HepG2 (cell line): Measurements from ENCODE around the gene DMXL2. TPM values are rescaled to one million over a fixed set of nuclear protein-coding genes. Genes with fewer than 3 reads are reported as not detected.

Experiments used
- ATAC-seq: fragments of 200-7000 bp; cut with Tn5 transposase; 3 replicates; pipeline ENCODE4 v1.9.1; 2020; ENCODE audit warnings: mild to moderate bottlenecking, moderate library complexity
- BruUV-seq: library from RNA; stranded (reverse); fragments of 400-500 nt; replicated peaks from 2 replicates; lab custom pipeline; 2021; lab: Mats Ljungman, UMichigan
- CTCF ChIA-PET: fragments of 300-600 bp; formaldehyde crosslinking; extraction: SDS; loops from one replicate; lab custom pipeline; 2021; ENCODE audit warnings: low total read pairs, inconsistent platforms, low intra/inter-chr PET ratio; lab: Yijun Ruan, JAX
- POLR2A ChIA-PET: fragments of 350-600 bp; sonication (Branson Sonifier 250); formaldehyde crosslinking; loops from one replicate; lab custom pipeline; 2020; ENCODE audit warnings: antibody characterized with exemption, inconsistent platforms; lab: Yijun Ruan, JAX
- DNase-seq: peaks from one replicate; pipeline ENCODE4 v3.0.0-alpha.2; 2015; ENCODE audit warnings: low spot score
- FAIRE-seq: peaks from 3 replicates; lab custom pipeline; 2011; peaks lifted over from hg19 to GRCh38; lab: Jason Lieb, UNC
- H2AFZ ChIP-seq: one replicate; pipeline ENCODE4 v1.6.1; 2011; ENCODE audit warnings: low read length, inconsistent platforms
- H3K27ac ChIP-seq: fragments of 300-600 bp; 3 replicates; pipeline ENCODE4 v1.8.0; 2011; ENCODE audit warnings: mixed run types, mild to moderate bottlenecking, mixed read lengths, low read length, inconsistent platforms; ENCODE audit not compliant: insufficient read depth; ENCODE audit errors: extremely low read length
- H3K27me3 ChIP-seq, 2 experiments: fragments of 200-600 bp in 1 of 2; 2 replicates in 1 of 2; 3 replicates in 1 of 2; pipeline versions ENCODE4 v1.6.0 to v1.8.0; 2011; ENCODE audit warnings: low read length in 2 of 2, mild to moderate bottlenecking in 2 of 2, moderate library complexity in 2 of 2, inconsistent platforms in 1 of 2; ENCODE audit not compliant: insufficient read depth in 2 of 2, control insufficient read depth in 1 of 2
- H3K36me3 ChIP-seq, 2 experiments: fragments of 200-600 bp in 1 of 2; replicated peaks in 1 of 2; 2 replicates in 1 of 2; 3 replicates in 1 of 2; pipeline versions ENCODE4 v1.5.1 to v1.8.0; 2011; ENCODE audit warnings: low read length in 2 of 2, inconsistent platforms in 1 of 2; ENCODE audit not compliant: insufficient read depth in 2 of 2, control insufficient read depth in 1 of 2
- H3K4me1 ChIP-seq: 2 replicates; pipeline ENCODE4 v1.5.1; 2012; ENCODE audit warnings: low read length, inconsistent platforms; ENCODE audit not compliant: insufficient read depth
- H3K4me2 ChIP-seq: 2 replicates; pipeline ENCODE4 v1.6.0; 2011; ENCODE audit warnings: low read depth, low read length, inconsistent platforms
- H3K4me3 ChIP-seq, 3 experiments: fragments of 200-600 bp in 1 of 3; sonication (generic), shearing (Covaris generic) in 1 of 3; replicated peaks in 1 of 3; 2 replicates each; pipeline ENCODE4 v1.5.1; 2011 to 2016; ENCODE audit warnings: low read length in 3 of 3, inconsistent platforms in 2 of 3, low read depth in 2 of 3, mild to moderate bottlenecking in 2 of 3, control low read depth in 1 of 3, mixed read lengths in 1 of 3; ENCODE audit not compliant: insufficient read depth in 1 of 3
- H3K79me2 ChIP-seq: one replicate; pipeline ENCODE4 v1.6.1; 2011; ENCODE audit warnings: low read length, inconsistent platforms; ENCODE audit not compliant: insufficient read depth
- H3K9ac ChIP-seq: 2 replicates; pipeline ENCODE4 v1.6.0; 2011; ENCODE audit warnings: mild to moderate bottlenecking, low read depth, low read length, inconsistent platforms; ENCODE audit not compliant: insufficient read depth
- H3K9me3 ChIP-seq: 2 replicates; pipeline ENCODE4 v1.5.1; 2012; ENCODE audit warnings: mild to moderate bottlenecking, low read length
- H4K20me1 ChIP-seq: 2 replicates; pipeline ENCODE4 v1.6.0; 2011; ENCODE audit warnings: inconsistent platforms, mild to moderate bottlenecking, low read length, moderate library complexity; ENCODE audit not compliant: insufficient read depth
- CERS6 ChIP-seq: sonication (generic); formaldehyde crosslinking; IDR thresholded peaks from 2 replicates; pipeline ENCODE4 v1.5.0; 2020; ENCODE audit warnings: missing genetic modification reagents
- GMEB2 ChIP-seq: IDR thresholded peaks from 2 replicates; pipeline ENCODE4 v1.6.1; 2016; ENCODE audit warnings: missing biosample characterization, missing genetic modification reagents, low read depth
- JUND ChIP-seq: sonication (generic); formaldehyde crosslinking; IDR thresholded peaks from 2 replicates; pipeline ENCODE4 v1.8.0; 2022; ENCODE audit warnings: mild to moderate bottlenecking, missing genetic modification reagents
- KDM5B ChIP-seq: sonication (generic); formaldehyde crosslinking; IDR thresholded peaks from 2 replicates; pipeline ENCODE4 v1.4.0; 2020; ENCODE audit warnings: missing genetic modification reagents, mild to moderate bottlenecking, borderline replicate concordance
- MIER3 ChIP-seq: IDR thresholded peaks from 2 replicates; pipeline ENCODE4 v1.6.1; 2016; ENCODE audit warnings: missing compliant biosample characterization, borderline replicate concordance
- MLLT10 ChIP-seq: sonication (generic); formaldehyde crosslinking; IDR thresholded peaks from 2 replicates; pipeline ENCODE4 v1.4.0; 2020; ENCODE audit warnings: missing genetic modification reagents
- SKI ChIP-seq: fragments of 450-650 bp; IDR thresholded peaks from one replicate; pipeline ENCODE4 v1.6.1; 2018; ENCODE audit warnings: mild to moderate bottlenecking; ENCODE audit not compliant: partially characterized antibody
- SPEN ChIP-seq: sonication (generic); formaldehyde crosslinking; IDR thresholded peaks from 2 replicates; pipeline ENCODE4 v1.5.1; 2020; ENCODE audit warnings: low read depth, mild to moderate bottlenecking, missing genetic modification reagents
- TARDBP ChIP-seq: sonication (generic); formaldehyde crosslinking; IDR thresholded peaks from 2 replicates; pipeline ENCODE4 v1.8.0; 2022; ENCODE audit warnings: mild to moderate bottlenecking, missing genetic modification reagents
- ZNF10 ChIP-seq: sonication (generic); formaldehyde crosslinking; IDR thresholded peaks from 2 replicates; pipeline ENCODE4 v1.4.0; 2020; ENCODE audit warnings: mild to moderate bottlenecking, low read depth, missing genetic modification reagents, borderline replicate concordance
- ZNF629 ChIP-seq: sonication (generic); formaldehyde crosslinking; conservative IDR thresholded peaks from 2 replicates; pipeline ENCODE4 v1.5.0; 2020; ENCODE audit warnings: missing genetic modification reagents
- ZNF768 ChIP-seq: sonication (generic); formaldehyde crosslinking; IDR thresholded peaks from 2 replicates; pipeline ENCODE4 v1.4.0; 2020; ENCODE audit warnings: missing genetic modification reagents
- WGBS: methylation state at CpG from one replicate; pipeline ENCODE4 v1.1.6; 2017; ENCODE audit warnings: low lambda C conversion rate; 5-methylcytosine and 5-hydroxymethylcytosine counted together
- in situ Hi-C: cut with HindIII; loops from 2 replicates; pipeline ENCODE4 v1.10.0; 2017; ENCODE audit warnings: low pct_unique_long_range_greater_than_20kb; ENCODE audit not compliant: extremely low pct_ligation_motif_present
- intact Hi-C: fragments of 100-400 bp; cut with micrococcal nuclease; formaldehyde crosslinking; loops from one replicate; pipeline ENCODE4 v1.10.0; 2022; ENCODE audit not compliant: unreplicated experiment
- polyA plus RNA-seq, 8 experiments: library from polyadenylated mRNA; depleted of rRNA in 3 of 8; stranded (reverse) in 7 of 8; unstranded in 1 of 8; fragments of >200 nt; fragmentation: Illumina TruSeq in 4 of 8; extraction: Trizol in 4 of 8; gene quantifications; 2 replicates each; pipeline versions ENCODE4 v1.2.1 to v1.2.3, GENCODE V29; 2011 to 2016; ENCODE audit warnings: low read depth in 4 of 8, missing spikeins in 1 of 8, mixed read lengths in 1 of 8; ENCODE audit not compliant: insufficient read depth in 1 of 8
- total RNA-seq, 5 experiments: library from RNA; depleted of rRNA; stranded (reverse); fragments of >200 nt; fragmentation: Illumina TruSeq; extraction: Trizol; gene quantifications; 2 replicates each; pipeline ENCODE4 v1.2.3, GENCODE V29; 2016; ENCODE audit warnings: low read depth in 1 of 5
- TF ChIP-seq, protein P1 (sequence below): sonication (generic); formaldehyde crosslinking; IDR thresholded peaks from 2 replicates; pipeline ENCODE4 v1.5.1; 2020; ENCODE audit warnings: mild to moderate bottlenecking, moderate library complexity, missing genetic modification reagents
- TF ChIP-seq, protein P2 (sequence below): sonication (generic); formaldehyde crosslinking; conservative IDR thresholded peaks from 2 replicates; pipeline ENCODE4 v1.8.0; 2022; ENCODE audit warnings: low read depth, missing genetic modification reagents

DMXL2 gene
- total and polyA plus RNA-seq, 2 of the 13 experiments (the other 11 are each of a cell fraction or from before 2014, with no cell fraction given), result 11.6 to 15.3 TPM

DNA sequence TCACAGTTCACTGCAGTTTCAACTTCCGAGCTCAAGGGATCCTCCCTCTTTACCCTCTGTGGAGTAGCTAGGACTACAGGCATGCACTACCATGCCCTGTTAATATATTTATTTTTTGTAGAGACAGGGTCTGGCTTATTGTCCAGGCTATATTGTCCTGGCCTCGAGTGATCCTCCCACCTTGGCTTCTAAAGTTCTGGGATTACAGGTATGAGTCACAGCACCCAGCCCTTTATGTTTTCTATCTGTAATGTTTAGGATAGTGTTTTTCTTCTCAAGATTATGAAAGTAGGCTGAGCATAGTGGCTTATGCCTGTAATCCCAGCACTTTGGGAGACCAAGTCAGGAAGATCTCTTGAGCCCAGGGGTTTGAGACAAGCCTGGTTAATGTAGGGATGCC is 46.8 kb upstream of the DMXL2 start:
- in situ Hi-C loops, result no loop called here
- WGBS, result 8% methylated on average over 2 of the region's 2 CpGs
- TF ChIP-seq SPEN (CRISPR knock-in tag) (no peak), ZNF10 (CRISPR knock-in tag) (no peak)
- TF ChIP-seq, all 625 proteins: peak for 0
- Histone ChIP-seq H3K4me2 (no peak overlapping the region), H3K4me3 (no peak overlapping the region), H3K79me2 (no peaks in the 10 kb centered on the region), H3K9ac (no peak overlapping the region), H3K9me3 (no peaks in the 10 kb centered on the region), H3K36me3 (no peaks in the 10 kb centered on the region), H3K27me3 (no peaks in the 10 kb centered on the region), H2AFZ (no peak overlapping the region), H4K20me1 (no peaks in the 10 kb centered on the region), H3K27ac (no peak overlapping the region), H3K4me1 (no peaks in the 10 kb centered on the region)
- POLR2A ChIA-PET, result no interaction called here
- ATAC-seq (no peak), FAIRE-seq (no peak), DNase-seq (no peak)
- CTCF ChIA-PET, result no interaction called here
- intact Hi-C loops, result no loop called here
- no TSS peak for BruUV-seq

DNA sequence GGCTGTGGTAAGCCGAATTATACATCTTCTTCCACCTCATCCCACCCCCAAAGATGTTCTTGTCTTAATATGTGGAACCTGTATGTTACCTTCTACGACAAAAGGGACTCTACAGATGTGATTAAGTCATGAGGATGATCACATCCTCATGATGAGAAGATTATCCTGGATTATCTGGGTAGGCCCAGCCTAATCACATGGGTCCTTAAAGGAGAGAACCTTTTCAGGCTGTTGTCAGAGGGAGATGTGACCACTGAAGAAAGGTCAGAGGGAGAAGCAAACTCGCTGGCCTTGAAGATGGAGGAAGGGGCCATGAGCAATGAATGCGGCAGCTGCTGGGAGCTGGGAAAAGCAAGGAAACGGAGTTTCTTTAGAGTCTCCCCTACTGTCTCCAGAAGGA is 45.9 kb upstream of the DMXL2 start:
- H4K20me1 ChIP-seq, result no peaks in the 10 kb centered on the region
- H3K4me2 ChIP-seq, result no peak overlapping the region
- ATAC-seq, result no peak
- no peak for FAIRE-seq
- ChIA-PET CTCF (no interaction called here), POLR2A (no interaction called here)
- 30% methylated on average over 5 of the region's 5 CpGs for WGBS
- no peaks in the 10 kb centered on the region for H3K79me2 ChIP-seq
- no peaks in the 10 kb centered on the region for H3K4me1 ChIP-seq
- in situ Hi-C loops (no loop called here), intact Hi-C loops (no loop called here)
- H3K9ac ChIP-seq, result no peak overlapping the region
- no peaks in the 10 kb centered on the region for H3K36me3 ChIP-seq
- no peak for DNase-seq
- no peak overlapping the region for H3K27ac ChIP-seq
- BruUV-seq, result no TSS peak
- no peaks in the 10 kb centered on the region for H3K27me3 ChIP-seq
- H3K4me3 ChIP-seq, result no peak overlapping the region
- H2AFZ ChIP-seq, result no peak overlapping the region
- no peaks in the 10 kb centered on the region for H3K9me3 ChIP-seq
- no peak for TF ChIP-seq MIER3 (CRISPR knock-in tag)
- no peak for TF ChIP-seq MLLT10 (CRISPR knock-in tag)
- no peak for TF ChIP-seq ZNF629 (CRISPR knock-in tag)
- TF ChIP-seq, protein P1, sequence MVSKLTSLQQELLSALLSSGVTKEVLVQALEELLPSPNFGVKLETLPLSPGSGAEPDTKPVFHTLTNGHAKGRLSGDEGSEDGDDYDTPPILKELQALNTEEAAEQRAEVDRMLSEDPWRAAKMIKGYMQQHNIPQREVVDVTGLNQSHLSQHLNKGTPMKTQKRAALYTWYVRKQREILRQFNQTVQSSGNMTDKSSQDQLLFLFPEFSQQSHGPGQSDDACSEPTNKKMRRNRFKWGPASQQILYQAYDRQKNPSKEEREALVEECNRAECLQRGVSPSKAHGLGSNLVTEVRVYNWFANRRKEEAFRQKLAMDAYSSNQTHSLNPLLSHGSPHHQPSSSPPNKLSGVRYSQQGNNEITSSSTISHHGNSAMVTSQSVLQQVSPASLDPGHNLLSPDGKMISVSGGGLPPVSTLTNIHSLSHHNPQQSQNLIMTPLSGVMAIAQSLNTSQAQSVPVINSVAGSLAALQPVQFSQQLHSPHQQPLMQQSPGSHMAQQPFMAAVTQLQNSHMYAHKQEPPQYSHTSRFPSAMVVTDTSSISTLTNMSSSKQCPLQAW (CRISPR knock-in tag), result no peak
- TF ChIP-seq TARDBP (CRISPR knock-in tag), result no peak
- no peak for TF ChIP-seq JUND (CRISPR knock-in tag)
- no peak for TF ChIP-seq CERS6 (CRISPR knock-in tag)
- TF ChIP-seq SKI, result no peak
- TF ChIP-seq, protein P2, sequence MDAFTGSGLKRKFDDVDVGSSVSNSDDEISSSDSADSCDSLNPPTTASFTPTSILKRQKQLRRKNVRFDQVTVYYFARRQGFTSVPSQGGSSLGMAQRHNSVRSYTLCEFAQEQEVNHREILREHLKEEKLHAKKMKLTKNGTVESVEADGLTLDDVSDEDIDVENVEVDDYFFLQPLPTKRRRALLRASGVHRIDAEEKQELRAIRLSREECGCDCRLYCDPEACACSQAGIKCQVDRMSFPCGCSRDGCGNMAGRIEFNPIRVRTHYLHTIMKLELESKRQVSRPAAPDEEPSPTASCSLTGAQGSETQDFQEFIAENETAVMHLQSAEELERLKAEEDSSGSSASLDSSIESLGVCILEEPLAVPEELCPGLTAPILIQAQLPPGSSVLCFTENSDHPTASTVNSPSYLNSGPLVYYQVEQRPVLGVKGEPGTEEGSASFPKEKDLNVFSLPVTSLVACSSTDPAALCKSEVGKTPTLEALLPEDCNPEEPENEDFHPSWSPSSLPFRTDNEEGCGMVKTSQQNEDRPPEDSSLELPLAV (CRISPR knock-in tag), result no peak
- TF ChIP-seq ZNF768 (CRISPR knock-in tag), result no peak
- TF ChIP-seq KDM5B (CRISPR knock-in tag), result no peak
- TF ChIP-seq GMEB2 (CRISPR knock-in tag), result no peak
